GM06990 (cell line): Measurements from ENCODE around the gene INTS7.

ENCODE experiments used
- DNase-seq: peaks from one replicate; pipeline ENCODE4 v3.0.0-alpha.2; 2011; ENCODE audit not compliant: insufficient read length; ENCODE audit errors: extremely low read depth
- H3K27me3 ChIP-seq: replicated peaks from 2 replicates; pipeline ENCODE4 v1.6.0; 2011; ENCODE audit warnings: low read length; ENCODE audit not compliant: control insufficient read depth, insufficient read depth
- H3K36me3 ChIP-seq: 2 replicates; pipeline ENCODE4 v1.5.1; 2011; ENCODE audit warnings: low read length; ENCODE audit not compliant: control insufficient read depth, insufficient read depth
- H3K4me3 ChIP-seq: replicated peaks from 2 replicates; pipeline ENCODE4 v1.5.1; 2011; ENCODE audit warnings: low read depth, mild to moderate bottlenecking, control low read depth, low read length
- TF ChIP-seq, protein P1 (sequence below): IDR thresholded peaks from 2 replicates; pipeline ENCODE4 v1.5.1; 2011; ENCODE audit warnings: low read length, control low read depth, mild to moderate bottlenecking, inconsistent platforms; ENCODE audit not compliant: insufficient read depth, poor library complexity, severe bottlenecking

The INTS7 gene

DNA sequence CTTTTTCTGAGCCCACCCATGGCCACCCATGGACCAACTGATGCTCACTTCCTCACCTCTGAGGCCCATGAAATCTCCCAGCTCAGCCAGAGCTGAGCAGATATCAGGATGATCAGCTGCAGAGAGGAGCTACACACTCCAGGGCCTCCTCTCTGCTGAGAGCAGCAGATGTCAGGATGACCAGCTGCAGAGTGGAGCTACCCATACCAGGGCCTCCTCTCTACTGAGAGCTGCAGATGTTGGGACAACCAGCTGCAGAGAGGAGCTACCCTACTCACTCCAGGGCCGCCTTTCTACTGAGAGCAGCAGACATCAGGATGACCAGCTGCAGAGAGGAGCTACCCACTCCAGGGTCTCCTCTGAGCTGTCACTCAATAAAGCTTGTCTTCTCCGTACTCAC, 133.4 kb downstream of the INTS7 start:
- DNase-seq = no peak
- no peaks in the 10 kb centered on the region for H3K36me3 ChIP-seq
- H3K4me3 ChIP-seq = no peak overlapping the region
- TF ChIP-seq, protein P1, sequence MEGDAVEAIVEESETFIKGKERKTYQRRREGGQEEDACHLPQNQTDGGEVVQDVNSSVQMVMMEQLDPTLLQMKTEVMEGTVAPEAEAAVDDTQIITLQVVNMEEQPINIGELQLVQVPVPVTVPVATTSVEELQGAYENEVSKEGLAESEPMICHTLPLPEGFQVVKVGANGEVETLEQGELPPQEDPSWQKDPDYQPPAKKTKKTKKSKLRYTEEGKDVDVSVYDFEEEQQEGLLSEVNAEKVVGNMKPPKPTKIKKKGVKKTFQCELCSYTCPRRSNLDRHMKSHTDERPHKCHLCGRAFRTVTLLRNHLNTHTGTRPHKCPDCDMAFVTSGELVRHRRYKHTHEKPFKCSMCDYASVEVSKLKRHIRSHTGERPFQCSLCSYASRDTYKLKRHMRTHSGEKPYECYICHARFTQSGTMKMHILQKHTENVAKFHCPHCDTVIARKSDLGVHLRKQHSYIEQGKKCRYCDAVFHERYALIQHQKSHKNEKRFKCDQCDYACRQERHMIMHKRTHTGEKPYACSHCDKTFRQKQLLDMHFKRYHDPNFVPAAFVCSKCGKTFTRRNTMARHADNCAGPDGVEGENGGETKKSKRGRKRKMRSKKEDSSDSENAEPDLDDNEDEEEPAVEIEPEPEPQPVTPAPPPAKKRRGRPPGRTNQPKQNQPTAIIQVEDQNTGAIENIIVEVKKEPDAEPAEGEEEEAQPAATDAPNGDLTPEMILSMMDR = no peak
- H3K27me3 ChIP-seq = no peaks in the 10 kb centered on the region

DNA sequence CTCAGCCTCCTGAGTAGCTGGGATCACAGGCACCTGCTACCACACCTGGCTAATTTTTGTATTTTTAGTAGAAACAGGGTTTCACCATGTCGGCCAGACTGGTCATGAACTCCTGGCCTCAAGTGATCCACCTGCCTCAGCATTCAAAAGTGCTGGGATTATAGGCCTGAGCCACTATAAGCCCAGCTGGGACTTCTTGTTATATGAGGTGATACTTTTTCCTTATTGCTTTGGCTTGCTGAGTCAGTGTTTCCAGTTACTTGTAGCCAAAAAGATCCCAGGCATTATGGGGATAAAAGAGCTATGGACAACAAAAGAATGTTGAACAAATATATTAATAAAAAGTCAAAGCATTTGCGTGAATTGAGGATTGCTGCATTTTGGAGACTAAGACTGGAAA, 134.9 kb downstream of the INTS7 start:
- TF ChIP-seq, protein P1 = no peak
- no peak for DNase-seq
- no peak overlapping the region for H3K4me3 ChIP-seq
- H3K27me3 ChIP-seq = no peaks in the 10 kb centered on the region
- no peaks in the 10 kb centered on the region for H3K36me3 ChIP-seq

DNA sequence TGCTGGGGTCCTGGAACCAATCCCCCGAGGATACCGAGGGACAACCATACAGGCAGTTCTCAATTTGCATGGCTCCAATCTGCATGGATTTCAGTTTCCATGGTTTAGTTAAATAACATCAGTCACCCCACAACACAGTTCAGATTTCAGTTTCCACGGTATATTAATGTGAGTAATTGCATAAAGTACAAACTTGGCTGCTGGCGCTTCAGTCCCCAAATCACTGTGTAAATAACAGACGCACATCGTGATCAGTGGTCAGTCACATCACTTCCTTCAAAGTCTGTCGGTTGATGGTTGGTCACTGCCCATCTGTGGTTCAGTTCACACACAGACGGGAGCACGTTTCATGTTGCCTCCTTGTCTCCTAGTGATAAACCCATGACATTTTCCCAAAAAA, 138.4 kb downstream of the INTS7 start:
- TF ChIP-seq, protein P1 = no peak
- DNase-seq = no peak
- H3K4me3 ChIP-seq = no peak overlapping the region

DNA sequence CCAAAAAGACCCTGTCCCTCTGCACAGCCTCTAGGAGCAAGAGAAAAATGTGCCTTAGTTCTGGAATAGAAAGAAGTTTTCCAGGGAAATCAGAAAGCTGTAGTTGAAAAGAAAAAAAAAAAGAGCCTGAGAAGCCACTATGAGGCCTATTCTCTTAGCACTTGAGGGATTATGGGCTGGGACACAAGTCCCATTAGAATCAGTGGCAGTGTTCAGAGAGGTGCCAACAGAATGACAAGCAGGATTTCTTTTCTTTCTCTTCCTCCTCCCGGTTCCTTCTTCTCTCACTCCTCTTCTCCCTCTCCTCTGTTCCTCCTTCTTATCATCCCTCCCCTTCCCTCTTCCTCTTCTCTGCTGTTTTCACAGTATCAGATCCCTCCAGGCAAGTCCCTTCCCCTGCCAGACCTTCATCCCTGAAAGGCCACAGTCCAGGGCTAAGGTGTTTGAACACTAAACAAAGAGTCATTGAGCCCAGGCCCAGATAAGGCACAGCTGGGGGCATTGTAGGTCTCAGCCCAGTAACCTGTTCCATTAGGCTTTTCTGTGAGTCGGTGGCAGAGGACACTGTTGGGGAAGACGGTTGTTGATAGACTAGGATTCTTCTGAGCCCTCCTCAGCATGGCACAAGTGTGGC, 140.1 kb downstream of the INTS7 start:
- no peaks in the 10 kb centered on the region for H3K36me3 ChIP-seq
- H3K4me3 ChIP-seq = no peak overlapping the region
- DNase-seq = no peak
- TF ChIP-seq, protein P1 = no peak
- no peaks in the 10 kb centered on the region for H3K27me3 ChIP-seq

More for the DNA sequence above, 138.4 kb downstream of the INTS7 start:
- H3K27me3 ChIP-seq = no peaks in the 10 kb centered on the region
- no peaks in the 10 kb centered on the region for H3K36me3 ChIP-seq

DNA sequence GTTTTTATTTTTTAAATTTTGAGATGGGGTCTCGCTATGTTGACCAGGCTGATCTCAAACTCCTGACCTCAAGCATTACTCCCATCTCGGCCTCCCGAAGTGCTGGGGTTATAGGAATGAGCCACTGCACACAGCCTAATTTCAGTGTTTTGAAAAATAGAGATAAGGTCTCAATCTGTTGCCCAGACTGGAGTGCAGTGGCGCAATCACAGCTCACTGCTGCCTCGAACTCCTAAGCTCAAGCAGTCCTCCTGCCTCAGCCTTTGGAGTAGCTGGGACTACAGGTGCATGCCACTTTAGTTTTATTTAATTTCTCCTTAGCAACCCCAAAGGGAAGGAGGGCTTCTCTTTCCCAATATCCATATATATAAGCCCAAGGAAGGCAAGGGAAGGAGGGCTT, 141.0 kb downstream of the INTS7 start:
- no peak for DNase-seq
- H3K27me3 ChIP-seq = no peaks in the 10 kb centered on the region
- no peak overlapping the region for H3K4me3 ChIP-seq
- TF ChIP-seq, protein P1 = no peak
- H3K36me3 ChIP-seq = no peaks in the 10 kb centered on the region

DNA sequence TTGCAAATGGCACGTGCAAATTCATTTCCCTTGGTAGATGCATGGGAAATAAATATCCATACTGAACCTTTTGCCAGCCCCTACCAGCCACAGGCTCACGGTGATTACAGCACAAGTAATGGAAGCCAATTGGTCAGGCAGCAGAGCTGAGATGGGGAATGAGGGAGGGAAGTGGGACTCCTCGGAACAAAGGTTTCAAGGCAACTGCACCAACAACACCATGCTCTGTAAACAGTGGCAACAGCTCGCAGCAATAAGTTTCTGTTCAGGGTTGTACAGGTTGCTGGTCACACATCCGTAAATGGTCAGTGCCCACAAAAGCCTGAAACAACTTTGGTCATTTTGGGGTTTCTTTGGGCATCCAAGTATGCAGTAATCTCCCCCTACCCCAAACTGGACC, 142.1 kb downstream of the INTS7 start:
- TF ChIP-seq, protein P1 = no peak
- Histone ChIP-seq H3K27me3 (no peaks in the 10 kb centered on the region), H3K4me3 (no peak overlapping the region), H3K36me3 (no peaks in the 10 kb centered on the region)
- DNase-seq = no peak
